ENCODE results near the gene TMEM250.

Gene TMEM250

GRCh38 chr9:136093346-136093986 lies 25.2 kb downstream of the TMEM250 start:
- peak; percentile 28 for DNase-seq

GRCh38 chr9:136092741-136093140 lies 25.9 kb downstream of the TMEM250 start:
- DNase-seq = no peak

- no peak for DNase-seq
These were observed 26.4 kb downstream of the TMEM250 start for GRCh38 chr9:136092353-136092650.

- no peak for DNase-seq
These were observed 26.9 kb downstream of the TMEM250 start for GRCh38 chr9:136091582-136092352.

GRCh38 chr9:136090768-136091581 lies 27.7 kb downstream of the TMEM250 start:
- DNase-seq = no peak

- DNase-seq = no peak
These were observed 28.5 kb downstream of the TMEM250 start for GRCh38 chr9:136090056-136090735.

- peak; percentile 36 for DNase-seq
These were observed 29.0 kb downstream of the TMEM250 start for GRCh38 chr9:136089697-136090045.

GRCh38 chr9:136088939-136089696 lies 29.6 kb downstream of the TMEM250 start:
- no peak for DNase-seq

GRCh38 chr9:136088481-136088938 lies 30.2 kb downstream of the TMEM250 start:
- DNase-seq = no peak

- DNase-seq = no peak
These were observed 30.8 kb downstream of the TMEM250 start for GRCh38 chr9:136087741-136088480.

GRCh38 chr9:136086951-136087740 lies 31.5 kb downstream of the TMEM250 start:
- no peak for DNase-seq

- no peak for DNase-seq
These were observed 32.3 kb downstream of the TMEM250 start for GRCh38 chr9:136086213-136086881.

GRCh38 chr9:136085815-136086212 lies 32.9 kb downstream of the TMEM250 start:
- DNase-seq = no peak

GRCh38 chr9:136084063-136084944 lies 34.4 kb downstream of the TMEM250 start:
- no peak for DNase-seq

GRCh38 chr9:136083558-136084062 lies 35.1 kb downstream of the TMEM250 start:
- no peak for DNase-seq

GRCh38 chr9:136082496-136083361 lies 35.9 kb downstream of the TMEM250 start:
- no peak for DNase-seq

- no peak for DNase-seq
These were observed 36.7 kb downstream of the TMEM250 start for GRCh38 chr9:136081826-136082495.
